Mammary epithelial cell (primary cell): ENCODE results near the gene IGSF21.

ENCODE experiments used
- CTCF ChIP-seq, 2 donors: IDR thresholded peaks in 1 of 2; conservative IDR thresholded peaks in 1 of 2; 2 replicates each; pipeline ENCODE4 v1.5.1; 2011 to 2012; ENCODE audit warnings: inconsistent platforms in 2 of 2, low read length in 2 of 2, mild to moderate bottlenecking in 2 of 2, control low read depth in 1 of 2, low read depth in 1 of 2; ENCODE audit not compliant: insufficient read depth in 1 of 2; ENCODE audit errors: extremely low read depth in 1 of 2
- EZH2 ChIP-seq: IDR thresholded peaks from 2 replicates; pipeline ENCODE4 v1.6.1; 2012; ENCODE audit warnings: low read length, inconsistent platforms, borderline replicate concordance

GRCh38 chr1:18353992-18354391 lies 246.4 kb downstream of the IGSF21 start:
- TF ChIP-seq CTCF (conservative IDR thresholded peaks at IDR 0.05 in 1 of 2, IDR thresholded peaks at IDR 0.05 in 1 of 2; ENCODE audit: extremely low read depth in 1 of 2, insufficient read depth in 1 of 2, low read depth in 1 of 2, low read length in 2 of 2) (no peak), EZH2 (no peak)
